Skin of body (tissue), 2 donors: ENCODE data around the gene FAM168B. TPM values are rescaled to one million over a fixed set of nuclear protein-coding genes. Genes with fewer than 3 reads are reported as not detected.

ENCODE experiments used
- DNase-seq: peaks from one replicate; lab custom pipeline; 2025; lab: John Stamatoyannopoulos, UW
- total RNA-seq: library from RNA; depleted of rRNA; stranded (reverse); fragments of >200 nt; gene quantifications from one replicate; pipeline ENCODE4 v1.2.3, GENCODE V29; 2014

FAM168B gene
- total RNA-seq, 1 donor from 2014 or later: 53.3 TPM

GRCh38 chr2:131056204-131056931, 36.9 kb downstream of the FAM168B start:
- DNase-seq: no peak

GRCh38 chr2:131055169-131056065, 37.8 kb downstream of the FAM168B start:
- no peak for DNase-seq

GRCh38 chr2:131054488-131054887, 38.8 kb downstream of the FAM168B start:
- DNase-seq: no peak

GRCh38 chr2:131052741-131053263, 40.5 kb downstream of the FAM168B start:
- no peak for DNase-seq

- no peak for DNase-seq
Observed at GRCh38 chr2:131050896-131051295, 42.4 kb downstream of the FAM168B start.

- DNase-seq: no peak
Observed at GRCh38 chr2:131049150-131049718, 44.0 kb downstream of the FAM168B start.

- DNase-seq: no peak
Observed at GRCh38 chr2:131048641-131049040, 44.6 kb downstream of the FAM168B start.

GRCh38 chr2:131047920-131048560, 45.2 kb downstream of the FAM168B start:
- DNase-seq: no peak

- no peak for DNase-seq
Observed at GRCh38 chr2:131046918-131047652, 46.2 kb downstream of the FAM168B start.

- no peak for DNase-seq
Observed at GRCh38 chr2:131046028-131046917, 47.0 kb downstream of the FAM168B start.

GRCh38 chr2:131045286-131046027, 47.8 kb downstream of the FAM168B start:
- no peak for DNase-seq

- no peak for DNase-seq
Observed at GRCh38 chr2:131044757-131045150, 48.5 kb downstream of the FAM168B start.

- DNase-seq: no peak
Observed at GRCh38 chr2:131044075-131044756, 49.0 kb downstream of the FAM168B start.

GRCh38 chr2:131043199-131044074, 49.8 kb downstream of the FAM168B start:
- DNase-seq: no peak

- no peak for DNase-seq
Observed at GRCh38 chr2:131042148-131042775, 51.0 kb downstream of the FAM168B start.

- no peak for DNase-seq
Observed at GRCh38 chr2:131041402-131042147, 51.7 kb downstream of the FAM168B start.
